T-helper 1 cell (primary cell): ENCODE data around the gene KIAA0232.
"Not testable (repeated sequence)": the region's sequence is repeated elsewhere in the genome, so short reads cannot be mapped to it uniquely, and the experiment has no call there.

Experiments
- DNase-seq, 5 donors: peaks; one replicate each; pipeline ENCODE4 v3.0.0-alpha.2; 2012 to 2020

Gene KIAA0232

DNA sequence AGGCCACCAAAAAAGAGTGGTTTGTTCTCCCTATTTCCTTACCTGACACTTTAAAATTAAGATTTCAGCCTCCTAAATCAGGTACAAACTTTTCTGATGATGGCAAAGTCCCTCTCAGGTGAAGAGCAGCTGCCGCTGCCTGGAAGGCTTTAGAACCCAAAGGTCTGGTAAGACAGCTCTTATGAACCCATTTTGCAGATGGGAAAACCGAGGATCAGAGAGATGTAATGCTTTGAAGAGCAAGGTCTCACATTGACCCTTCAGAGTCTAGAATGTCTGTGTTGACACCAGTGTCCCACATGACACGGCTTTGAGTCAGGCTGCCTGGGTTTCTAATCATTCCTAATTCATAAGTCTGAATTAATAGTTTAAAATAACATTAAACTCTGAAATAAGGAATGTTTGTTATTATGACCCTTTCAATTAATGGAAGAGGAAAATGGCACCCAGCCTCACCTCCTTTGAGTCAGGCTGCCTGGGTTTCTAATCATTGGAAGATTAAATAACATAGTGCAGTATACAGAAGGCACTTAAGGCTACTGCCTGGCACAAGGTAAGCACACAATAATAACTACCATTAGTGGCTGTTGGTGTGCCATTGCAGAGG lies 27.9 kb upstream of the KIAA0232 start:
- no peak for DNase-seq

DNA sequence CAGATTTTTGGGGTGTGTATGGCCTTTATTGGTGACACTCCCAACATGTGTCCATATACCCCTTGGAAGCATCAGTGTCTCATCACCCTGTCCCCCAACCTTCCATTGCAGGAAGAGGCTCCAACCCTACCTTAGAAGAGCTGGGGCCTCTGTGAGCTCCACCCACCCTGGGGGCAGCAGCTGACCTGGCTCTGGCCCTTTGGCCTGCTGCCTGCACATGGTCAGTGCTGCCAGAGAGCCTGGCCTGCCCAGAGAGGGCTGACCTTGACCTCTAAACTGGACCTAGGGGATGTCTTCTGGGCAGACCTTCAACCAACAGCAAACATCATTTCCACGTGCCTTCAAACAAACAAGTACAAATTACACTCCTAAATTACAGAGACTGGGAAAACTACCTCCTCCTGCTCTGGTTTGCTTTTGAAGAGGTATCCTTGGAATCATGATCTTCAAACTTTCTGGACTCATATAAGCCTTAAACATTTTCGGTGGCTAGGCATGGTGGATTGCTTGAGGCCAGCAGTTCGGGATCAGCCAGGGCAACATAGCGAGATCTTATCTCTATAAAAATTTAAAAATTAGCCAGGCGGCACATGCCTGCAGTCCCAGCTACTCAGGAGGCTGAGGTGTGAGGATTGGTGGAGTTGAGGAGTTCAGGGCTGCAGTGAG lies 27.3 kb upstream of the KIAA0232 start:
- DNase-seq = no peak

DNA sequence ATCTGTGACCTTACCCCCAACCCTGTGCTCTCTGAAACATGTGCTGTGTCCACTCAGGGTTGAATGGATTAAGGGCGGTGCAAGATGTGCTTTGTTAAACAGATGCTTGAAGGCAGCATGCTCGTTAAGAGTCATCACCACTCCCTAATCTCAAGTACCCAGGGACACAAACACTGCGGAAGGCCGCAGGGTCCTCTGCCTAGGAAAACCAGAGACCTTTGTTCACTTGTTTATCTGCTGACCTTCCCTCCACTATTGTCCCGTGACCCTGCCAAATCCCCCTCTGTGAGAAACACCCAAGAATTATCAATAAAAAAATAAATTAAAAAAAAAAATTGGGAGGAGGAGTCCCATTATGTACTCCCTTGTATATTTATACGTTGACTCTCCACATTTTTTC lies 26.2 kb upstream of the KIAA0232 start:
- not testable (repeated sequence) for DNase-seq

GRCh38 chr4:6758728-6759127 lies 23.8 kb upstream of the KIAA0232 start:
- no peak for DNase-seq

DNA sequence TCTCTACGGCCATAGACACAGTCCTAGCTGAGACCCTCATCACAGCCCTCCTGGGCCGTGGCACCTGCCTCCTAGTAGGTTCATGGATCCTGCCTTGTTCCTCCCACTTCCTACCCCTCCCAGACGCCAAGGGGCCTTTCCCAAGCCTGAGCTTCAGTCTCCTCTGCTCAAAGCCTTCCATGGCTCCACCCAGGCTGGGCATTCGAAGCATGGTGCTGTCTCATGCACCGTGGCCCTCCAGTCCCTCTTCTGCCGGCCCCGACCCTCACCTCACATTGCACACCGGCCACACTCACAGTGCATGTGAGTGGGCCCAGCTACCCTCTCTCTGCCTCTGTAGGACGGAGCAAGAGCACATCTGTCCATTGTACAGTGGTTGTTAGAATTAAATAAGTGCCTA lies 21.7 kb upstream of the KIAA0232 start:
- DNase-seq = no peak

- peak in 1 of 5 donors; percentile 34 for DNase-seq
Observed at GRCh38 chr4:6761649-6762615, 20.6 kb upstream of the KIAA0232 start.

DNA sequence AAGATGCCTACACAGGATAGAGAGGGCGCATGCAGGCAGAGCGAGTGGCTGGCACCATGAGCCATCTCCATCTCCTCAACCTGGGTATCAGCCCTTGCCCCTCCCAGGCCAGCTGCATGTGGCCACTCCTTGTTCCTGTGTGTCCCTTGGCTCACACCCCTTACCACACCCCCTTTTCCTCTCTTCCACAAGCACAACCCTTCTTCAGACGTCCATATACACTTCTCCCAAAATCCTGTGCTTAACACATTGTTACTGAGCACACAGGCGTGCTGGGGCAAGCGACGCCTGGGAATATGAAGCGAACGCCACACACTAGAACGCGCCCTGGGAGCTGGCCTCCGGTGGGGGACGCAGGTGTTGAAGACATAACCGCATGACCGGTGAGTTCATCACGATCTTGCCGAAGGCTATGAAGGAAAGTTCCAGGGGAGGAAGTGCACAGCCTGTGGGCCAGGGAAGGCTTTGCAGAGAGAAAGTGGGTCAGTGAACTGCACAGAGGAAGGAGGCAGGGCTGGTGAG lies 19.1 kb upstream of the KIAA0232 start:
- DNase-seq = no peak

- DNase-seq = no peak
Observed at GRCh38 chr4:6764976-6765620, 17.4 kb upstream of the KIAA0232 start.

DNA sequence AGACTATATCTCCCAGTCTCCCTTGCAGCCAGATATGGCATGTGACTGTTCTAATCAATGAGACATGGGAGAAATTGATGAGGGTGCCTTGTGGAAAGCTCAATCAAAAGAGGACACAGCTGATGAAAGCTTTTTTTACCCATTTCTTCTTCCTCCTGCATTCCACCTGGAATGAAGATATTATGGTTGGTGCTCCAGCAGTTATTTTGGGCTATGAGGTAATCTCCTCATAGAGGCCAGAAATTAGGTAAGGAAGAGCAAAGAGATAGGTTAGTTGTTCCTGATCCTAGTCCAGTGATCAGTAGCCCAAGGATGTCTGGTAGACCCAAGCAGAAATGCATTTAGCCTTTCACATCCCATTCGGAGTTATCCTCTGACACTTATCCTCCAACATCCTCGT lies 16.8 kb upstream of the KIAA0232 start:
- DNase-seq = no peak

DNA sequence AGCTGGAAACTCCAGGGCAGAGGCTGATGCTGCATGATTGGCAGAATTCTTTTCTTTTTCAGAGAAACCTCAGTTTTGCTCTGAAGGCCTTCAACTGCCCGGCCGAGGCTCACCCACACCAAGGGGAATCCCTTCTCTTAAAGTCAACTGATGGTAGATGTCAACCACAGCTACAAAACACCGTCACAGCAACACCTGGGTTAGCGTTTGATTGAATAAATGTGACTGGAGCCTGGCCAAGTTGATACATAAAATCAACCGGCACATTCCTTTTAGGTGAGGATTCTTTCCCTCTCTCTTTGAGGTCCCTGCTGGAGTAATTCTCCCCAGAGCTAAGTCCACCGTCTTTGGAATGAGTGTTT lies 15.2 kb upstream of the KIAA0232 start:
- DNase-seq = no peak

GRCh38 chr4:6767748-6768538 lies 14.6 kb upstream of the KIAA0232 start:
- no peak for DNase-seq

DNA sequence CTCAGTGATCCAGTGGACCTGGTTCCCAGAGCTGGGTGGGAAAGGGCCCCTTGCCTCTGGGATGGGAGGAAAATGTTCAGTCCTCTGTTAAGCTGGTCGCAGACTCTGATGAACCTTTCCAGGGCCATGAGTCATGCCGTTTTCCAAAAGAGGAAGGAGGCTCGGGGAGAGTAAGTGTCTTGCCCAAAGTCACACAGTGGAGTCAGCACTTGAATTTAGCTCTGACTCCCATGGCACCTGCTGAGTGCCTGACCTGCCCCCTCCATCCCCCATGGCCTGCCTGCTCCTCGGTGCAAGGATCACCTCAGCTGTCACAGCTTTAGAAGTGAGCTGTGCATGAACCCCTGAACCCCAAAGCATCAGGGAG lies 14.0 kb upstream of the KIAA0232 start:
- DNase-seq = no peak

DNA sequence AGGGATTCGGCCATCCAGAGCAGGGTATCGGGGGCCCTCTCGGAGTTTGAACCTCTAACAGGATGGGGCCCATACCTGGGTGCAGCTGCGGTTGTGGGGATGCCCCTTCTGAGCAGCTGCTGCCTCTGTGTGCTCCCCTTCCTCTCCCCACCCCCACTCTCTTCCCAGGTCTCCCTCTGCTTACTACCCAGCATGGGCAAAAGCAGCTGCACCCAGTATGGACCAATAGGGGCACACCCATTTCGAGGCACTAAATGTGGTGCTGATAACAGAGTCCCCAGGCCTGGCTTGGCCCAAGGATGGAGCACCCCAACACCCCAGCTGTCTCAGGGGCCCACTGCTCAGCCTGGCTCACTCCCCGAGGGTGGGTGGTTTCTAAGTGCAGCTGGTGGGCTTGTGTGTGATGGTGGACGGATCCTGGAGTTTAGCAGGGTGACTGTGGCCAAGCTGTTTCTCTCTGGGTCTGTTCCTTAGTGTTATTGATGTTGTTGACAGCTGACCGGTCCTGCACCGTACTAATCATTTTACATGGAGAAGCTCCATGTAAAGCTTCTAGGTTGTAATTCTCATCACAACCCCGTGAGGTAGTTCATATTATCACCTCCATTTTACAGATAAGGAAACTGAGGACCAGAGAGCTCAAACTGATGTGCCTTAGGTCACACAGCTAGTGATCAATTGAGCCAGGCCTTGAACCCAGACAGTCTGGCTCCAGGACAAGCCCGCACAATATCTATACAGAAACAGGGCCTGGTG lies 13.1 kb upstream of the KIAA0232 start:
- DNase-seq = peak in 1 of 5 donors; percentile 31

GRCh38 chr4:6769989-6770420 lies 12.5 kb upstream of the KIAA0232 start:
- no peak for DNase-seq

DNA sequence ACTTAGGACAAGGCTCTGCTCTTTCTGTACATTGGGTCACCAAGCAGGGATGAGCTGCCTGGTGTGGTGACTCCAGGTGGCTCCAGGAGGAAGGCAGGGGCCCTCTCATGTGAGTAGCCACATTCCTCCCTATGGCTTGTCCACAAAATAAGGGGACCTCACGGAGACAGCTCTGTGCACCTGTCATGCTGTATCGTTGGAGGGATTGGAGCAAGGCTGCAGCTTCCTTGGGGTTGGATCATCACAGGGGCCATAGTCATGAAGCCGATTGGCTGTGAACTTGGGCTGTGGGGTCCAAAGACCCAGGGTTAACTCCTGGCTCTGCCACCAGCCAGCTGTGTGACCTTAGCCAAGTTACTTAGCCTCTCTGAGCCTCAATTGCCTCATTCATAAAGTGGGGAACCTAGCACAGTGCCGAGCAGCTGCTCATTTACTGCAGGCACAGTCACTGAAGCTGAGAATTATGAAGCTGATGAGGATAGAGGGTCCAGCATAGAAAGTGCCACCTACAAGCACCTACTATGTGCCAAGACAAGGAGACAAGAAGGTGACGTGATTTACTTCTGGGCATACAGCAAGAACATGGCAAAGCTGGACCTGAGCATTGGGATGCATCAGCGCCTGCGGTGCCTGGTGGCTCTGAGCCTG lies 11.8 kb upstream of the KIAA0232 start:
- no peak for DNase-seq

DNA sequence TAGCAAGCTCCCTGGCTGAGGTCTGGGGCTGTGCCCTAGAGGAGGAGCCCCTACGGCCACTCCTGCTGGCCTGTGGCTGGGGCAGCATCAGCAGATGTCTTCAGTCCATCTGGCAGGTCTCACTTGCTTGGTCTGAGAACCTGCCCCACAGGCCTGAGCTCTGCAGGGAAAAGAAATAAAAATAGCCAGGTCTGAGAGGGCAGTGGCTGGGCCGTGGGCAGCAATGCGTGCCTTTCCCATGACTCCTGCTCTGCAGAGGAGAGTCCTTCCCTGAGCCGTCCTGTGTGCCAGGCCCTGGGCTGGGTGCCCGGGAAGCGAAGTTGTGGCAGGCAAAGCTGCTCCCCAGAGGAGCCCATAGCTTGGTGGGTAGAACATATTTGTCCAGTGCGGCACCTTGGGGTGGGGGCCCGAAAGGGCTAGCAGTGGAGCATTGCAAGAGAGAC lies 11.3 kb upstream of the KIAA0232 start:
- no peak for DNase-seq

DNA sequence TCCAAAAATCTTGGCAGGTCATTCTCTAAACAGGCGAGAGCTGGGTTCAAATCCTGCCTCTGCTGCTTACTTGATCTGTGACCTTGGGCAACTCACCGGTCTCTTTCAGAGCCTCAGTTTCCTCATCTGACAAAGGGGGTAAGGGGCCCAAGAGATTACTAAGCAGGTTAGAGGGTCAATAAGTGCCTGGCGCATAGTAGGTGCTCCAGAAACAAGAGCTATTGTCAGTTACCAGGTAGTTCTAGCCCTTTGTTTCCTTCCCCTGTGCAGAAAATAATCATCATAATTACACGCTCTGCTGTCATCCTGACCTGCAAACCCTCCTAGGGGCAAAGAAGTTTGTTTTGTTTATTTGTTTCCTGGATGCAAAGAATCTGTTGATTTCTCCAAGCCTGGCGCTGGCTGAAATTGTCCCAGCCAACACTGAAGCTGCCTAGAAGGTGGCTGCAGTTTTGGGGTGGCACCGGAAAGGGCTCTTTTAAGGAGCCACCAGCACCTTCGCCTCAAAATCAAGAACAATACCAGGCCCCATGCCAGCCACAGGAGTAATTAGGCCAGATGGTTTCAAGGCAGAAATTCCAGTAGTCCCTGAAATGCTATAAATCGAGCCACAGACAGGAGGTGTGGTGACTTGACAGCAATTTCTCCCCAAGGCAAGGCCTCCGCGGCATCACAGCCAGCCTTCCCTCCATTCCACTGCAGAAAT lies 10.2 kb upstream of the KIAA0232 start:
- DNase-seq = no peak

GRCh38 chr4:6773106-6773505 lies 9.4 kb upstream of the KIAA0232 start:
- no peak for DNase-seq

GRCh38 chr4:6773616-6774540 lies 8.6 kb upstream of the KIAA0232 start:
- no peak for DNase-seq
